HepG2 (cell line): ENCODE data around the gene POU2AF3. TPM values are rescaled to one million over a fixed set of nuclear protein-coding genes. Genes with fewer than 3 reads are reported as not detected.

Experiments
- CENPX ChIP-seq: sonication (generic); formaldehyde crosslinking; IDR thresholded peaks from 2 replicates; pipeline ENCODE4 v1.9.0; 2021; ENCODE audit warnings: mild to moderate bottlenecking, missing genetic modification reagents, moderate library complexity
- FLYWCH1 ChIP-seq: sonication (generic); formaldehyde crosslinking; IDR thresholded peaks from 2 replicates; pipeline ENCODE4 v1.8.1; 2023; ENCODE audit warnings: mild to moderate bottlenecking, missing genetic modification reagents
- HDAC2 ChIP-seq: sonication (generic); formaldehyde crosslinking; IDR thresholded peaks from 2 replicates; pipeline ENCODE4 v1.4.0; 2020; ENCODE audit warnings: missing genetic modification reagents
- HNF1A ChIP-seq, 2 experiments: sonication (generic) in 1 of 2; formaldehyde crosslinking in 1 of 2; IDR thresholded peaks; 2 replicates each; pipeline versions ENCODE4 v1.4.0 to v1.6.1; 2016 to 2020; ENCODE audit warnings: borderline replicate concordance in 1 of 2, low read depth in 1 of 2, mild to moderate bottlenecking in 1 of 2, missing genetic modification reagents in 1 of 2
- MEF2D ChIP-seq: sonication (generic); formaldehyde crosslinking; IDR thresholded peaks from 2 replicates; pipeline ENCODE4 v1.5.1; 2020; ENCODE audit warnings: mild to moderate bottlenecking, missing genetic modification reagents
- NFKBIZ ChIP-seq: IDR thresholded peaks from 2 replicates; pipeline ENCODE4 v1.6.1; 2018; ENCODE audit warnings: missing genetic modification reagents, missing compliant biosample characterization
- RAD21 ChIP-seq: fragments of 450-650 bp; formaldehyde crosslinking; IDR thresholded peaks from 2 replicates; pipeline ENCODE4 v1.5.0; 2020; ENCODE audit warnings: mild to moderate bottlenecking
- TBL1XR1 ChIP-seq: fragments of 150-350 bp; IDR thresholded peaks from 2 replicates; pipeline ENCODE4 v1.6.1; 2014; ENCODE audit warnings: borderline replicate concordance, low read length; ENCODE audit not compliant: partially characterized antibody
- TOE1 ChIP-seq: sonication (generic); formaldehyde crosslinking; IDR thresholded peaks from 2 replicates; pipeline ENCODE4 v1.4.0; 2020; ENCODE audit warnings: mild to moderate bottlenecking, missing genetic modification reagents
- XBP1 ChIP-seq: sonication (generic); formaldehyde crosslinking; IDR thresholded peaks from 2 replicates; pipeline ENCODE4 v1.5.0; 2020; ENCODE audit warnings: missing genetic modification reagents
- ZFP90 ChIP-seq: sonication (generic); formaldehyde crosslinking; IDR thresholded peaks from 2 replicates; pipeline ENCODE4 v1.8.0; 2022; ENCODE audit warnings: missing genetic modification reagents, mild to moderate bottlenecking, inconsistent platforms, borderline replicate concordance
- ZNF652 ChIP-seq: IDR thresholded peaks from 2 replicates; pipeline ENCODE4 v1.6.1; 2016; ENCODE audit warnings: low read depth, borderline replicate concordance
- polyA plus RNA-seq, 8 experiments: library from polyadenylated mRNA; depleted of rRNA in 3 of 8; stranded (reverse) in 7 of 8; unstranded in 1 of 8; fragments of >200 nt; fragmentation: Illumina TruSeq in 4 of 8; extraction: Trizol in 4 of 8; gene quantifications; 2 replicates each; pipeline versions ENCODE4 v1.2.1 to v1.2.3, GENCODE V29; 2011 to 2016; ENCODE audit warnings: low read depth in 4 of 8, missing spikeins in 1 of 8, mixed read lengths in 1 of 8; ENCODE audit not compliant: insufficient read depth in 1 of 8
- total RNA-seq, 5 experiments: library from RNA; depleted of rRNA; stranded (reverse); fragments of >200 nt; fragmentation: Illumina TruSeq; extraction: Trizol; gene quantifications; 2 replicates each; pipeline ENCODE4 v1.2.3, GENCODE V29; 2016; ENCODE audit warnings: low read depth in 1 of 5
- TF ChIP-seq, protein P1 (sequence below): IDR thresholded peaks from 2 replicates; pipeline ENCODE4 v1.6.1; 2018; ENCODE audit warnings: missing genetic modification reagents
- TF ChIP-seq, protein P2 (sequence below): sonication (generic); formaldehyde crosslinking; IDR thresholded peaks from 2 replicates; pipeline ENCODE4 v1.5.1; 2020; ENCODE audit warnings: mild to moderate bottlenecking, missing genetic modification reagents, moderate library complexity
- TF ChIP-seq, protein P3 (sequence below): sonication (generic); formaldehyde crosslinking; IDR thresholded peaks from 2 replicates; pipeline ENCODE4 v1.5.1; 2020; ENCODE audit warnings: missing genetic modification reagents, mild to moderate bottlenecking, borderline replicate concordance
- TF ChIP-seq, protein P4 (sequence below): sonication (generic); formaldehyde crosslinking; IDR thresholded peaks from 2 replicates; pipeline ENCODE4; 2020; ENCODE audit warnings: missing genetic modification reagents, mild to moderate bottlenecking, borderline replicate concordance

POU2AF3 gene
- total and polyA plus RNA-seq, 2 of the 13 experiments (the other 11 are each of a cell fraction or from before 2014, with no cell fraction given) = 7.8 to 71.2 TPM

GRCh38 chr11:111334532-111335502 lies 36.5 kb downstream of the POU2AF3 start (continued):
- TF ChIP-seq, protein P1, sequence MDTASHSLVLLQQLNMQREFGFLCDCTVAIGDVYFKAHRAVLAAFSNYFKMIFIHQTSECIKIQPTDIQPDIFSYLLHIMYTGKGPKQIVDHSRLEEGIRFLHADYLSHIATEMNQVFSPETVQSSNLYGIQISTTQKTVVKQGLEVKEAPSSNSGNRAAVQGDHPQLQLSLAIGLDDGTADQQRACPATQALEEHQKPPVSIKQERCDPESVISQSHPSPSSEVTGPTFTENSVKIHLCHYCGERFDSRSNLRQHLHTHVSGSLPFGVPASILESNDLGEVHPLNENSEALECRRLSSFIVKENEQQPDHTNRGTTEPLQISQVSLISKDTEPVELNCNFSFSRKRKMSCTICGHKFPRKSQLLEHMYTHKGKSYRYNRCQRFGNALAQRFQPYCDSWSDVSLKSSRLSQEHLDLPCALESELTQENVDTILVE = peak; percentile 50; the same call in 1 of the 2 replicates
- TF ChIP-seq FLYWCH1 (no peak), HDAC2 (peak; percentile 93), CENPX (CRISPR knock-in tag) (no peak), XBP1 (CRISPR knock-in tag) (peak; percentile 50; the same call in 1 of the 2 replicates), HNF1A (IDR thresholded peaks at IDR 0.05; ENCODE audit: low read depth) (peak; percentile 82), HNF1A (CRISPR knock-in tag; IDR thresholded peaks at IDR 0.05; ENCODE audit: borderline replicate concordance) (peak; percentile 95), ZNF652 (CRISPR knock-in tag) (peak; percentile 49; the same call in 1 of the 2 replicates), NFKBIZ (CRISPR knock-in tag) (no peak), ZFP90 (CRISPR knock-in tag) (peak; percentile 61; the same call in 1 of the 2 replicates), TOE1 (CRISPR knock-in tag) (0 out of 2 replicates have a peak, but pooled peaks have one; percentile 11), TBL1XR1 (no peak), RAD21 (CRISPR knock-in tag) (peak; percentile 11; the same call in 1 of the 2 replicates), MEF2D (peak; percentile 63; the same call in 1 of the 2 replicates)
- TF ChIP-seq, protein P2, sequence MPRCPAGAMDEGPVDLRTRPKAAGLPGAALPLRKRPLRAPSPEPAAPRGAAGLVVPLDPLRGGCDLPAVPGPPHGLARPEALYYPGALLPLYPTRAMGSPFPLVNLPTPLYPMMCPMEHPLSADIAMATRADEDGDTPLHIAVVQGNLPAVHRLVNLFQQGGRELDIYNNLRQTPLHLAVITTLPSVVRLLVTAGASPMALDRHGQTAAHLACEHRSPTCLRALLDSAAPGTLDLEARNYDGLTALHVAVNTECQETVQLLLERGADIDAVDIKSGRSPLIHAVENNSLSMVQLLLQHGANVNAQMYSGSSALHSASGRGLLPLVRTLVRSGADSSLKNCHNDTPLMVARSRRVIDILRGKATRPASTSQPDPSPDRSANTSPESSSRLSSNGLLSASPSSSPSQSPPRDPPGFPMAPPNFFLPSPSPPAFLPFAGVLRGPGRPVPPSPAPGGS (CRISPR knock-in tag) = peak; percentile 69
- TF ChIP-seq, protein P3, sequence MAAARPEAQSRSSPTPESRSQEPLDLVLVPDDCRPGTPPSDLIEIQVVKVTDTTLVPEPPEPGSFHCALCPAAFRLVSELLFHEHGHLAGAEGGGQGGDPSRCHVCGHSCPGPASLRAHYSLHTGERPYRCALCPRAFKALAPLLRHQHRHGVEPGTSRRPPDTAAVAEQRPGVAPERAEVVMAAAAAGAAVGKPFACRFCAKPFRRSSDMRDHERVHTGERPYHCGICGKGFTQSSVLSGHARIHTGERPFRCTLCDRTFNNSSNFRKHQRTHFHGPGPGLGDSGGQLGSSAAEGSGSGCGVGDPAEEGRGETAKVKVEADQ (CRISPR knock-in tag) = peak; percentile 36; the same call in 1 of the 2 replicates
- TF ChIP-seq, protein P4, sequence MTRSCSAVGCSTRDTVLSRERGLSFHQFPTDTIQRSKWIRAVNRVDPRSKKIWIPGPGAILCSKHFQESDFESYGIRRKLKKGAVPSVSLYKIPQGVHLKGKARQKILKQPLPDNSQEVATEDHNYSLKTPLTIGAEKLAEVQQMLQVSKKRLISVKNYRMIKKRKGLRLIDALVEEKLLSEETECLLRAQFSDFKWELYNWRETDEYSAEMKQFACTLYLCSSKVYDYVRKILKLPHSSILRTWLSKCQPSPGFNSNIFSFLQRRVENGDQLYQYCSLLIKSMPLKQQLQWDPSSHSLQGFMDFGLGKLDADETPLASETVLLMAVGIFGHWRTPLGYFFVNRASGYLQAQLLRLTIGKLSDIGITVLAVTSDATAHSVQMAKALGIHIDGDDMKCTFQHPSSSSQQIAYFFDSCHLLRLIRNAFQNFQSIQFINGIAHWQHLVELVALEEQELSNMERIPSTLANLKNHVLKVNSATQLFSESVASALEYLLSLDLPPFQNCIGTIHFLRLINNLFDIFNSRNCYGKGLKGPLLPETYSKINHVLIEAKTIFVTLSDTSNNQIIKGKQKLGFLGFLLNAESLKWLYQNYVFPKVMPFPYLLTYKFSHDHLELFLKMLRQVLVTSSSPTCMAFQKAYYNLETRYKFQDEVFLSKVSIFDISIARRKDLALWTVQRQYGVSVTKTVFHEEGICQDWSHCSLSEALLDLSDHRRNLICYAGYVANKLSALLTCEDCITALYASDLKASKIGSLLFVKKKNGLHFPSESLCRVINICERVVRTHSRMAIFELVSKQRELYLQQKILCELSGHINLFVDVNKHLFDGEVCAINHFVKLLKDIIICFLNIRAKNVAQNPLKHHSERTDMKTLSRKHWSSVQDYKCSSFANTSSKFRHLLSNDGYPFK (CRISPR knock-in tag) = peak; percentile 56; the same call in 1 of the 2 replicates
